ENCODE measurements around the gene CAMK2G. TPM values are rescaled to one million over a fixed set of nuclear protein-coding genes. Genes with fewer than 3 reads are reported as not detected.

The CAMK2G gene
- polyA plus RNA-seq, 2 of the 4 experiments (the other 2 are of a cell fraction), result 22.6 to 25.5 TPM

- H3K4me1 ChIP-seq, result peaks cover 36% of the 10 kb centered on the region
- peak overlapping the region in 1 of 2 experiments; percentile 26; a peak in 2 of 6 replicates for H3K27ac ChIP-seq
- POLR2A ChIA-PET, result interaction anchor here (1.8 kb wide), 1 partner anchor 11 kb away, joined by 4 read pairs; no protein-coding TSS in a partner anchor
- DNase-seq (ENCODE audit: low read depth in 1 of 2, low spot score in 1 of 2) (no peak), ATAC-seq (no peak), FAIRE-seq (no peak)
- no peak overlapping the region for H3K4me2 ChIP-seq
- TF ChIP-seq RCOR1 (IDR thresholded peaks at IDR 0.05; ENCODE audit: low read depth, low read length), result no peak
- no peak for TF ChIP-seq RFX5 (IDR thresholded peaks at IDR 0.05)
- TF ChIP-seq FOSL2 (IDR thresholded peaks at IDR 0.05), result no peak
- TF ChIP-seq FOSL2 (CRISPR knock-in tag; IDR thresholded peaks at IDR 0.05), result no peak
- no peaks in the 10 kb centered on the region for H3K9me3 ChIP-seq
- CTCF ChIA-PET, result interaction anchor here (3.1 to 21.5 kb wide), 3 partner anchors 11 to 64 kb away, joined by 17 to 565 read pairs (median 18); no protein-coding TSS in a partner anchor
- WGBS (ENCODE audit: missing lambda C conversion rate), result no CpG with 5 or more reads among the region's 4 CpGs
- no peak overlapping the region for H3K4me3 ChIP-seq
Observed at GRCh38 chr10:73876157-73876556, 1.8 kb upstream of the CAMK2G start.

- Histone ChIP-seq H3K9me3 (no peaks in the 10 kb centered on the region), H3K27ac (peak overlapping the region; percentile 67 to 96; a peak in 4 of 6 replicates), H3K4me3 (peak overlapping the region; percentile 90), H3K4me2 (peak overlapping the region; percentile 91), H3K4me1 (peaks cover 35% of the 10 kb centered on the region)
- CTCF ChIA-PET, result interaction anchor here (0.9 to 21.5 kb wide), 4 partner anchors 10 to 65 kb away, joined by 3 to 565 read pairs (median 18); no protein-coding TSS in a partner anchor
- FAIRE-seq (no peak), ATAC-seq (no peak), DNase-seq (ENCODE audit: low read depth in 1 of 2, low spot score in 1 of 2) (no peak)
- POLR2A ChIA-PET, result interaction anchor here (1.5 to 1.8 kb wide), 2 partner anchors 12 kb away, joined by 4 read pairs; no protein-coding TSS in a partner anchor
- WGBS (ENCODE audit: missing lambda C conversion rate), result 59% methylated on average over 3 of the region's 3 CpGs
- TF ChIP-seq, protein P1, sequence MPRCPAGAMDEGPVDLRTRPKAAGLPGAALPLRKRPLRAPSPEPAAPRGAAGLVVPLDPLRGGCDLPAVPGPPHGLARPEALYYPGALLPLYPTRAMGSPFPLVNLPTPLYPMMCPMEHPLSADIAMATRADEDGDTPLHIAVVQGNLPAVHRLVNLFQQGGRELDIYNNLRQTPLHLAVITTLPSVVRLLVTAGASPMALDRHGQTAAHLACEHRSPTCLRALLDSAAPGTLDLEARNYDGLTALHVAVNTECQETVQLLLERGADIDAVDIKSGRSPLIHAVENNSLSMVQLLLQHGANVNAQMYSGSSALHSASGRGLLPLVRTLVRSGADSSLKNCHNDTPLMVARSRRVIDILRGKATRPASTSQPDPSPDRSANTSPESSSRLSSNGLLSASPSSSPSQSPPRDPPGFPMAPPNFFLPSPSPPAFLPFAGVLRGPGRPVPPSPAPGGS (IDR thresholded peaks at IDR 0.05), result no peak
- TF ChIP-seq SREBF2 (IDR thresholded peaks at IDR 0.05), result no peak
- no peak for TF ChIP-seq BHLHE40 (IDR thresholded peaks at IDR 0.05; ENCODE audit: low read depth, low read length)
- no peak for TF ChIP-seq POLR2AphosphoS2 (conservative IDR thresholded peaks at IDR 0.05; ENCODE audit: low read length)
- TF ChIP-seq CHD2 (IDR thresholded peaks at IDR 0.05; ENCODE audit: low read length, partially characterized antibody), result no peak
- no peak for TF ChIP-seq CBX2 (IDR thresholded peaks at IDR 0.05; ENCODE audit: borderline replicate concordance, low read depth)
- no peak for TF ChIP-seq CHD4 (IDR thresholded peaks at IDR 0.05; ENCODE audit: borderline replicate concordance)
Observed at GRCh38 chr10:73875139-73875475, 752 bp upstream of the CAMK2G start.

DNA sequence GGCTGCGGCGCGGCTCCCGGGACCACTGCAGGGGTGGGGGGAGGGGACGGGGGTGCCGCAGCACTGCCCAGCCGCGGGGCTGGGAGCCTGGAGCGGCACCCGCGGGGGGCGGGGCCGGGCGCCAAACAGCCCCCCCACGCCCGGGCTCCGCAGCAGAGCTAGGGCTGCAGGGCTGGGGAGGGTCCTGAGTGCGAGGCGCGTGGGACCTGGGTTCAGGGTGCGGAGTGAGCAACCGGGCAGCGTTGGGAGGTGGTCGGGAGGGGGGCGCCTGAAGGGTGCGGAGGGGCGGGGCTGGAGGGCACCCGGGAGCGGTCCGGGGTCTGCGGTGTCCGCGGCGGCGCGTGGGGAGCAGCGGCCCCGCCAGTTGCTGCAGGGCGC is 528 bp downstream of the CAMK2G start:
- ATAC-seq, result peak in 1 of 2 experiments; percentile 11; a peak in 2 of 6 replicates
- CTCF ChIA-PET, result interaction anchor here (3.1 to 21.5 kb wide), 3 partner anchors 13 to 66 kb away, joined by 17 to 565 read pairs (median 18); no protein-coding TSS in a partner anchor
- no peak for FAIRE-seq
- POLR2A ChIA-PET, result interaction anchor here (1.5 kb wide), 1 partner anchor 11 kb away, joined by 4 read pairs; no protein-coding TSS in a partner anchor
- Histone ChIP-seq H3K9me3 (no peaks in the 10 kb centered on the region), H3K4me3 (peak overlapping the region; percentile 90), H3K27ac (peak overlapping the region; percentile 76 to 96), H3K4me2 (peak overlapping the region; percentile 90), H3K4me1 (peaks cover 31% of the 10 kb centered on the region)
- no CpG with 5 or more reads among the region's 39 CpGs for WGBS (ENCODE audit: missing lambda C conversion rate)
- TF ChIP-seq MAZ (IDR thresholded peaks at IDR 0.05; ENCODE audit: borderline replicate concordance, low read depth, low read length) (no peak), ELK1 (IDR thresholded peaks at IDR 0.05; ENCODE audit: low read depth, low read length) (no peak)
- no peak for DNase-seq (ENCODE audit: low read depth in 1 of 2, low spot score in 1 of 2)

GRCh38 chr10:73873142-73873837 is 1.1 kb downstream of the CAMK2G start:
- FAIRE-seq (no peak), DNase-seq (ENCODE audit: low read depth in 1 of 2, low spot score in 1 of 2) (no peak), ATAC-seq (no peak)
- CTCF ChIA-PET, result interaction anchor here (1.1 to 21.5 kb wide), 3 partner anchors 10 to 21 kb away, joined by 3 to 565 read pairs (median 18); no protein-coding TSS in a partner anchor
- Histone ChIP-seq H3K27ac (peak overlapping the region; percentile 76 to 96), H3K4me2 (peak overlapping the region; percentile 90), H3K4me1 (peaks cover 31% of the 10 kb centered on the region), H3K4me3 (peak overlapping the region; percentile 90), H3K9me3 (no peaks in the 10 kb centered on the region)
- 78% methylated on average over 17 of the region's 33 CpGs for WGBS (ENCODE audit: missing lambda C conversion rate)
- POLR2A ChIA-PET, result interaction anchor here (1.5 kb wide), 1 partner anchor 10 kb away, joined by 4 read pairs; no protein-coding TSS in a partner anchor
- no peak for TF ChIP-seq MYC (IDR thresholded peaks at IDR 0.05; ENCODE audit: borderline replicate concordance, low read length)
- TF ChIP-seq EP300 (IDR thresholded peaks at IDR 0.05), result no peak
- TF ChIP-seq PHF8 (IDR thresholded peaks at IDR 0.05; ENCODE audit: borderline replicate concordance, low read depth), result no peak
- TF ChIP-seq REST (IDR thresholded peaks at IDR 0.05), result no peak
- no peak for TF ChIP-seq JUN (IDR thresholded peaks at IDR 0.05)
- no peak for TF ChIP-seq ESRRA (IDR thresholded peaks at IDR 0.05; ENCODE audit: borderline replicate concordance, low read length)
- TF ChIP-seq RFX5 (IDR thresholded peaks at IDR 0.05), result no peak
- TF ChIP-seq ELK1 (IDR thresholded peaks at IDR 0.05; ENCODE audit: low read depth, low read length), result no peak
- no peak for TF ChIP-seq EHF (CRISPR knock-in tag; IDR thresholded peaks at IDR 0.05)
